Measurements from ENCODE around the gene SLC5A6. TPM values are rescaled to one million over a fixed set of nuclear protein-coding genes. Genes with fewer than 3 reads are reported as not detected.
A peak's percentile ranks its signal among the peaks of the same experiment; 100 is the strongest.

The SLC5A6 gene
- polyA plus RNA-seq: 148 TPM
- long read RNA-seq, donor 1, partial matches to known transcripts: 32 of 111 reads
- long read RNA-seq, donor 1, other reads (novel, unspliced or antisense): 75 of 111 reads
- long read RNA-seq, donor 2, partial matches to known transcripts: 158 of 354 reads
- long read RNA-seq, donor 2, other reads (novel, unspliced or antisense): 192 of 354 reads
- long read RNA-seq, donor 3: 0 reads
- long read RNA-seq, donor 4: 0 reads
- long read RNA-seq, donor 5, partial matches to known transcripts: 0 of 1 reads
- long read RNA-seq, donor 5, other reads (novel, unspliced or antisense): 0 of 1 reads
- long read RNA-seq, donor 6, partial matches to known transcripts: 21 of 36 reads
- long read RNA-seq, donor 6, other reads (novel, unspliced or antisense): 12 of 36 reads
- long read RNA-seq, donor 7, partial matches to known transcripts: 93 of 165 reads
- long read RNA-seq, donor 7, other reads (novel, unspliced or antisense): 71 of 165 reads
- long read RNA-seq, donor 8, partial matches to known transcripts: 12 of 20 reads
- long read RNA-seq, donor 8, other reads (novel, unspliced or antisense): 6 of 20 reads
- long read RNA-seq, donor 9, partial matches to known transcripts: 179 of 341 reads
- long read RNA-seq, donor 9, other reads (novel, unspliced or antisense): 158 of 341 reads
- long read RNA-seq, donor 10, partial matches to known transcripts: 0 of 16 reads
- long read RNA-seq, donor 10, other reads (novel, unspliced or antisense): 12 of 16 reads
- long read RNA-seq, donor 11, partial matches to known transcripts: 219 of 244 reads
- long read RNA-seq, donor 11, other reads (novel, unspliced or antisense): 23 of 244 reads

- Histone ChIP-seq H3K27ac (ENCODE audit: low read length) (peak within 1 kb of the TSS; percentile 98), H3K4me1 (ENCODE audit: control insufficient read depth, insufficient read depth, low read length) (peaks cover 36% of the 10 kb centered on the region), H3K9me3 (ENCODE audit: control insufficient read depth, low read depth, low read length) (no peaks in the 10 kb centered on the region), H3K27me3 (ENCODE audit: control insufficient read depth, insufficient read depth, low read length) (no peaks in the 10 kb centered on the region), H3K4me3 (ENCODE audit: low read length) (peak within 1 kb of the TSS; percentile 91), H3K36me3 (ENCODE audit: control insufficient read depth, insufficient read depth, low read length) (peaks cover 24% of the 10 kb centered on the region)
- DNase-seq: peak; percentile 90 to 97
- 0% methylated on average over 9 of the region's 73 CpGs for WGBS (ENCODE audit: insufficient coverage, low lambda C conversion rate)
These were observed at the start of gene SLC5A6, which contains the start of gene ATRAID for GRCh38 chr2:27211943-27212625. Gene SLC5A6, minus strand, starts transcription at chr2:27212268. Its CDS starts 4,618 bp downstream, at chr2:27207650. Gene ATRAID, plus strand, starts transcription at chr2:27212041. Its CDS starts 328 bp downstream, at chr2:27212369.

- Histone ChIP-seq H3K4me1 (ENCODE audit: control insufficient read depth, insufficient read depth, low read length) (peaks cover 14% of the 10 kb centered on the region), H3K27ac (ENCODE audit: low read length) (no peak overlapping the region), H3K9me3 (ENCODE audit: control insufficient read depth, low read depth, low read length) (peaks cover 4% of the 10 kb centered on the region), H3K36me3 (ENCODE audit: control insufficient read depth, insufficient read depth, low read length) (no peaks in the 10 kb centered on the region), H3K27me3 (ENCODE audit: control insufficient read depth, insufficient read depth, low read length) (peaks cover 91% of the 10 kb centered on the region), H3K4me3 (ENCODE audit: low read length) (no peak overlapping the region)
- no peak for DNase-seq
- WGBS (ENCODE audit: insufficient coverage, low lambda C conversion rate): no CpG with 5 or more reads among the region's 11 CpGs
These were observed 49.3 kb upstream of the SLC5A6 start for GRCh38 chr2:27261241-27261925.

- no peaks in the 10 kb centered on the region for H3K9me3 ChIP-seq (ENCODE audit: control insufficient read depth, low read depth, low read length)
- no peaks in the 10 kb centered on the region for H3K36me3 ChIP-seq (ENCODE audit: control insufficient read depth, insufficient read depth, low read length)
- peaks cover under 1% of the 10 kb centered on the region for H3K4me1 ChIP-seq (ENCODE audit: control insufficient read depth, insufficient read depth, low read length)
- H3K27ac ChIP-seq (ENCODE audit: low read length): no peak overlapping the region
- no CpG with 5 or more reads among the region's 8 CpGs for WGBS (ENCODE audit: insufficient coverage, low lambda C conversion rate)
- peaks cover 80% of the 10 kb centered on the region for H3K27me3 ChIP-seq (ENCODE audit: control insufficient read depth, insufficient read depth, low read length)
- no peak for DNase-seq
- H3K4me3 ChIP-seq (ENCODE audit: low read length): no peak overlapping the region
These were observed 46.0 kb upstream of the SLC5A6 start for GRCh38 chr2:27258051-27258450.

GRCh38 chr2:27256855-27257454 is 44.9 kb upstream of the SLC5A6 start:
- Histone ChIP-seq H3K36me3 (ENCODE audit: control insufficient read depth, insufficient read depth, low read length) (no peaks in the 10 kb centered on the region), H3K9me3 (ENCODE audit: control insufficient read depth, low read depth, low read length) (no peaks in the 10 kb centered on the region), H3K4me3 (ENCODE audit: low read length) (no peak overlapping the region), H3K4me1 (ENCODE audit: control insufficient read depth, insufficient read depth, low read length) (no peaks in the 10 kb centered on the region), H3K27ac (ENCODE audit: low read length) (no peak overlapping the region), H3K27me3 (ENCODE audit: control insufficient read depth, insufficient read depth, low read length) (peaks cover 71% of the 10 kb centered on the region)
- no peak for DNase-seq
- no CpG with 5 or more reads among the region's 7 CpGs for WGBS (ENCODE audit: insufficient coverage, low lambda C conversion rate)

GRCh38 chr2:27255660-27256059 is 43.6 kb upstream of the SLC5A6 start:
- Histone ChIP-seq H3K27ac (ENCODE audit: low read length) (no peak overlapping the region), H3K4me3 (ENCODE audit: low read length) (no peak overlapping the region), H3K27me3 (ENCODE audit: control insufficient read depth, insufficient read depth, low read length) (peaks cover 69% of the 10 kb centered on the region), H3K9me3 (ENCODE audit: control insufficient read depth, low read depth, low read length) (no peaks in the 10 kb centered on the region), H3K4me1 (ENCODE audit: control insufficient read depth, insufficient read depth, low read length) (no peaks in the 10 kb centered on the region), H3K36me3 (ENCODE audit: control insufficient read depth, insufficient read depth, low read length) (no peaks in the 10 kb centered on the region)
- WGBS (ENCODE audit: insufficient coverage, low lambda C conversion rate): no CpG with 5 or more reads among the region's 1 CpG
- DNase-seq: no peak

GRCh38 chr2:27255187-27255586 is 43.1 kb upstream of the SLC5A6 start:
- H3K27me3 ChIP-seq (ENCODE audit: control insufficient read depth, insufficient read depth, low read length): peaks cover 69% of the 10 kb centered on the region
- no peak overlapping the region for H3K4me3 ChIP-seq (ENCODE audit: low read length)
- H3K9me3 ChIP-seq (ENCODE audit: control insufficient read depth, low read depth, low read length): no peaks in the 10 kb centered on the region
- no peak for DNase-seq
- H3K4me1 ChIP-seq (ENCODE audit: control insufficient read depth, insufficient read depth, low read length): peaks cover 5% of the 10 kb centered on the region
- no peaks in the 10 kb centered on the region for H3K36me3 ChIP-seq (ENCODE audit: control insufficient read depth, insufficient read depth, low read length)
- no peak overlapping the region for H3K27ac ChIP-seq (ENCODE audit: low read length)
- 33% methylated on average over 1 of the region's 13 CpGs for WGBS (ENCODE audit: insufficient coverage, low lambda C conversion rate)

- Histone ChIP-seq H3K9me3 (ENCODE audit: control insufficient read depth, low read depth, low read length) (no peaks in the 10 kb centered on the region), H3K27me3 (ENCODE audit: control insufficient read depth, insufficient read depth, low read length) (peaks cover 57% of the 10 kb centered on the region), H3K4me3 (ENCODE audit: low read length) (no peak overlapping the region), H3K4me1 (ENCODE audit: control insufficient read depth, insufficient read depth, low read length) (peaks cover 9% of the 10 kb centered on the region), H3K27ac (ENCODE audit: low read length) (no peak overlapping the region), H3K36me3 (ENCODE audit: control insufficient read depth, insufficient read depth, low read length) (no peaks in the 10 kb centered on the region)
- no CpG with 5 or more reads among the region's 13 CpGs for WGBS (ENCODE audit: insufficient coverage, low lambda C conversion rate)
- no peak for DNase-seq
These were observed 39.7 kb upstream of the SLC5A6 start for GRCh38 chr2:27251766-27252165.

GRCh38 chr2:27250652-27251379 is 38.7 kb upstream of the SLC5A6 start:
- H3K27ac ChIP-seq (ENCODE audit: low read length): no peak overlapping the region
- DNase-seq: no peak
- H3K9me3 ChIP-seq (ENCODE audit: control insufficient read depth, low read depth, low read length): no peaks in the 10 kb centered on the region
- H3K27me3 ChIP-seq (ENCODE audit: control insufficient read depth, insufficient read depth, low read length): peaks cover 48% of the 10 kb centered on the region
- no peak overlapping the region for H3K4me3 ChIP-seq (ENCODE audit: low read length)
- H3K4me1 ChIP-seq (ENCODE audit: control insufficient read depth, insufficient read depth, low read length): peaks cover 9% of the 10 kb centered on the region
- H3K36me3 ChIP-seq (ENCODE audit: control insufficient read depth, insufficient read depth, low read length): no peaks in the 10 kb centered on the region
- no CpG with 5 or more reads among the region's 13 CpGs for WGBS (ENCODE audit: insufficient coverage, low lambda C conversion rate)
